Nephron progenitor cell (in vitro differentiated cells): ENCODE results near the gene HIVEP2.

ENCODE experiments used
- DNase-seq: peaks from one replicate; pipeline ENCODE4 v3.0.0; 2021
- H3K27ac Mint-ChIP-seq: 2 replicates; pipeline ENCODE4 v1.8.0; 2021; ENCODE audit warnings: mild to moderate bottlenecking, moderate library complexity, mixed read lengths
- H3K27me3 Mint-ChIP-seq: 2 replicates; pipeline ENCODE4 v1.8.0; 2021; ENCODE audit warnings: mild to moderate bottlenecking, low read depth, mixed read lengths; ENCODE audit not compliant: poor library complexity
- H3K36me3 Mint-ChIP-seq: 2 replicates; pipeline ENCODE4 v1.8.0; 2021; ENCODE audit warnings: low read depth, mixed read lengths
- H3K4me1 Mint-ChIP-seq: 2 replicates; pipeline ENCODE4 v1.8.0; 2021; ENCODE audit warnings: mixed read lengths
- H3K4me3 Mint-ChIP-seq: 2 replicates; pipeline ENCODE4 v1.8.0; 2021; ENCODE audit warnings: mild to moderate bottlenecking, moderate library complexity, mixed read lengths
- H3K9me3 Mint-ChIP-seq: 2 replicates; pipeline ENCODE4 v1.8.0; 2021; ENCODE audit warnings: mild to moderate bottlenecking, moderate library complexity, mixed read lengths
- CTCF ChIP-seq: fragments of 200-600 bp; sonication (generic); IDR thresholded peaks from 2 replicates; pipeline ENCODE4 v1.5.0; 2021; ENCODE audit warnings: antibody characterized with exemption

Gene HIVEP2

GRCh38 chr6:142880201-142880600 is 64.8 kb downstream of the HIVEP2 start:
- DNase-seq = no peak
- H3K27me3 Mint-ChIP-seq = peaks cover 3% of the 10 kb centered on the region
- no peak overlapping the region for H3K4me3 Mint-ChIP-seq
- H3K36me3 Mint-ChIP-seq = peaks cover 18% of the 10 kb centered on the region
- peaks cover 57% of the 10 kb centered on the region for H3K4me1 Mint-ChIP-seq
- peak overlapping the region; percentile 3 for H3K27ac Mint-ChIP-seq
- peaks cover 4% of the 10 kb centered on the region for H3K9me3 Mint-ChIP-seq
- TF ChIP-seq CTCF = no peak

- H3K4me1 Mint-ChIP-seq = peaks cover 50% of the 10 kb centered on the region
Measured at GRCh38 chr6:142879527-142879926, 65.4 kb downstream of the HIVEP2 start.

DNA sequence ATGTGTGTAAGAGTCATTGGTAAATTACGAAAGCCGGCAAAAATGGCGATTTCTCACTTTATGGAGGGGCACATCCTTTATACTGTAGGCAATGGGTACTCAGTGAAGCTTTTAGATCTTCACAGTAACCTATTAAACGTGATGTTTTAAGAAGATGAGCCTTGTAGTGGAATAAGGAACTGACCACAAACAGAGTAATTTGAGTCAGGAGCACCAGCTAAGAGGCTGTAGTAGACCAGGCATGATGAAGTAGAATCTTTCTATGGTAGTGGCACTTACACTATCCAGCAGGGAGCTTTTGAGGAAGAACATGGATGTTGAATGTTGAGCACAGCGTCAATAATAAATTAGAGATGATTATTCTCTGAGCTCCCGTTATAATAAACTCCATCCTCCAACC is 65.9 kb downstream of the HIVEP2 start:
- Mint-ChIP-seq H3K4me1 (peaks cover 46% of the 10 kb centered on the region), H3K36me3 (peaks cover 18% of the 10 kb centered on the region), H3K9me3 (peaks cover 4% of the 10 kb centered on the region), H3K27ac (no peak overlapping the region), H3K27me3 (peaks cover 3% of the 10 kb centered on the region), H3K4me3 (no peak overlapping the region)
- TF ChIP-seq CTCF = no peak
- DNase-seq = no peak

More at GRCh38 chr6:142879527-142879926, 65.4 kb downstream of the HIVEP2 start:
- H3K36me3 Mint-ChIP-seq = peaks cover 18% of the 10 kb centered on the region
- no peak for DNase-seq
- H3K9me3 Mint-ChIP-seq = peaks cover 4% of the 10 kb centered on the region
- H3K27ac Mint-ChIP-seq = no peak overlapping the region
- H3K4me3 Mint-ChIP-seq = no peak overlapping the region
- no peak for TF ChIP-seq CTCF
- H3K27me3 Mint-ChIP-seq = peaks cover 3% of the 10 kb centered on the region

GRCh38 chr6:142878407-142878806 is 66.6 kb downstream of the HIVEP2 start:
- H3K27ac Mint-ChIP-seq = no peak overlapping the region
- no peak overlapping the region for H3K4me3 Mint-ChIP-seq
- peaks cover 18% of the 10 kb centered on the region for H3K36me3 Mint-ChIP-seq
- TF ChIP-seq CTCF = no peak
- H3K27me3 Mint-ChIP-seq = peaks cover 3% of the 10 kb centered on the region
- DNase-seq = no peak
- H3K4me1 Mint-ChIP-seq = peaks cover 44% of the 10 kb centered on the region
- H3K9me3 Mint-ChIP-seq = peaks cover 4% of the 10 kb centered on the region

GRCh38 chr6:142874676-142875075 is 70.3 kb downstream of the HIVEP2 start:
- DNase-seq = no peak
- Mint-ChIP-seq H3K36me3 (peaks cover 9% of the 10 kb centered on the region), H3K4me3 (no peak overlapping the region), H3K4me1 (peaks cover 17% of the 10 kb centered on the region), H3K27me3 (no peaks in the 10 kb centered on the region), H3K9me3 (peaks cover 4% of the 10 kb centered on the region), H3K27ac (no peak overlapping the region)
- no peak for TF ChIP-seq CTCF

- peaks cover 33% of the 10 kb centered on the region for H3K4me1 Mint-ChIP-seq
- H3K27me3 Mint-ChIP-seq = no peaks in the 10 kb centered on the region
- no peak for DNase-seq
- H3K4me3 Mint-ChIP-seq = no peak overlapping the region
- H3K36me3 Mint-ChIP-seq = peaks cover 2% of the 10 kb centered on the region
- H3K9me3 Mint-ChIP-seq = peaks cover under 1% of the 10 kb centered on the region
- no peak for TF ChIP-seq CTCF
- H3K27ac Mint-ChIP-seq = no peak overlapping the region
Measured at GRCh38 chr6:142872376-142872775, 72.6 kb downstream of the HIVEP2 start.
